GM21825 (cell line): ENCODE measurements around the gene WWOX.

Experiments used
- ATAC-seq: cut with Tn5 transposase; IDR thresholded peaks from one replicate; pipeline ENCODE4 v1.9.1; 2021; ENCODE audit warnings: mild to moderate bottlenecking, moderate library complexity; ENCODE audit not compliant: unreplicated experiment

The WWOX gene

DNA sequence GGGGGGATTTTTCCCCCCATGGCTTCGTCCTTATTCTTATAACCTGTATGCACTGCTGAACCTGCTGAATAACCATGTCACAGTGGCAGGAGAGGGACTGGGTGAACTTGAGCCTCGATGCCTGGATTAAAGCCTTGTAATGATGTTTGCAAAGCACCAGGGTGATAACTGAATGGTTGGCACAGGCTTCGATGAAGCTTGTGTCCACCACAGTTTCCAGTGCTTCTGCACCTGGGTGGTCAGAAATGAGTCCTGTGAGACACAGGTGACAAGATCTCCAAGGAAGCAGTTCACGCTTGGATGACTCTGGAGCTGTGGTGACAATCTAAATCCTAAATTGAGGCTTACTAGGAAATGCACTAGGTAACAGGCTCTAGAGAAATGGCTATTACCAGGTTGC, 771.8 kb downstream of the WWOX start:
- ATAC-seq: no peak

DNA sequence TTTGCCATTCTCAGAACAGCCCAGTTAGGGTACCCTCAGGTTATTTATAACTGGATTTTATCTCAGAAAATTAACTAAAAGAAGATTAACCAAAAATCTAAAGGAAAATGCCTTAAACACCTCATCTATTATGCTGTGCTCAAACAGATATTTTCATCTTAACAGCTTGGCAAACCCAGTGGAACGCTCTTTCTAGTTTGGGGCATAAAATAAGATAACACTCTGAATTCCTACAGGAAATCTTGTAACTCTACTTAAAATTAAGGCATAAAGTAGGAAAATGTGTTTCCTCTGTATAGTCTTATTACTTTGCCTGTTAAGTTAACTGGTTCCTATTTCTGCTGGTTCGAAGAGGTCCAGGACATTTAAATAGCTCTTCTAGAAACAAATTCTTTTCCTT, 777.2 kb downstream of the WWOX start:
- no peak for ATAC-seq

GRCh38 chr16:78877114-78877655, 777.7 kb downstream of the WWOX start:
- no peak for ATAC-seq

- ATAC-seq: no peak
These were observed 779.1 kb downstream of the WWOX start for GRCh38 chr16:78878570-78878969.

DNA sequence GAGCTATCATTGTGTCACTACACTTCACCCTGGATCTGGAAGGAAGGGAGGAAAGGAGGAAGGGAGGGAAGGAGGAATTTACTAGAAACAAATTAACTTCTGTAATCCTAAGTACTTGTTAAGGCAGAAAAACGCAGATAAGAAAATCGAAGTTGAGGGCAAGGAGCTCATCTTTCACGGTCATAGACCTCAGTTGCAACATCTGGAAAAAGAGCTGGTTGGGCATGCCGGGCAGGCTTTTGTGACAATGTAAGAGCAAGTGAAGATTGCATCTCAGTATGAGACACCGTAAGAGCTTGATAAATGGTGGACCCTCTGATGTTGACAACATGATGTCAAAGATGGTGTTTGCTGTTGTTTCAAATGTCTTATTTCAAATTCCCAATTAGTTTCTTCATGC, 779.6 kb downstream of the WWOX start:
- ATAC-seq: no peak

GRCh38 chr16:78882150-78882549, 782.7 kb downstream of the WWOX start:
- no peak for ATAC-seq

DNA sequence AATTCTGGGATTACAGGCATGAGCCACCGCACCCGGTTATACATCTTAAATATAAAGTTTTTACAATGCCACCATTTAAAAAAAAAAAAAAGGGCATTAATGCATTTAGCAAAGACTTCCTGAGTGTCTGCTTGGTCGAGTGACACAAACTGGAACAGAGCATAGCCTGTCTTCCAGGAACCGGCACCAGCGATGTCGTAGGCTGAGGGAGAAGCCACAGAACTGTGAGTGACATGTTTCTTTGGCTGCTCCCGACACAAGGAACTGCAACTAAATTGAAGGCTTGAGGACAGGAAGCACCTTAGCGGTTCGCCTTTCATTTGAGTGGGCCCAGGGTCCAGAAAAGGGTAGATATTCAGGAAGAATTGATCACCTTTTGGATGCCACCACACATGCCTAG, 783.3 kb downstream of the WWOX start:
- ATAC-seq: no peak

DNA sequence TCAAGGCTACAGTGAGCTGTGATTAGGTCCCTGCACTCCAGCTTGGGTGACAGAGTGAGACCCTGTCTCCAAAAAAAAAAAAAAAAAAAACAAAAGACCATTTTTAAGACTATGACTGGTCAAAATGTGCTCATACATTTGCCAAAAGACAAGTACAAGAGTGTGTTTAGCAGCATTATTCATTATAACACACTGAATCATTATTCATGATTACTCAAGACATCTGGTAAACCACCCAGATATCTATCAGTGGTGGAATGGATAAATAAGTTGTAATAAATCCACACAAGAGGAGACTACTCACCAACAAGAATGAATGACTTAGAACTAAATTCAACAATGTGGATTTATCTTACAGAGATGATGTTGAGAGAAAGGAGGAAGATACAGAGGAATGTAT, 784.8 kb downstream of the WWOX start:
- ATAC-seq: no peak

DNA sequence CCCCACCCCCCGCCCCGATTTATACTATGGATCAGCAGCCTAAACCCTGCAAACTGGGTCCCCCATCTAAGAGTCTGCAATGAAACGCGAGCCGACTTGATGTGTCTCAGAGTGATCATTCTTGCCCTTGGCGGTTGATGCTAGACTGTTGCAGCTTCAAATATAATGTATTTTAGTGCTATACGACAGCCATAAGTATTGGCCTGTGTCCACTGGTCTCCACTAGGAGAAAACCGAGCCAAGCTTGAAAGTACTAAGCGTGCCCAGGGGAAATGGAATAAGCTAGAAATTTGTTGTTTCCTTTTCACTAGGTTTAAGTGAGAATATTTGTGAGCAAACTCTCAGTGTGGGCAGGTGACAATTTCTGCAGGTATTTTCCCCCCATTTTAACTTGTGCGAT, 789.9 kb downstream of the WWOX start:
- no peak for ATAC-seq

GRCh38 chr16:78890373-78890895, 791.0 kb downstream of the WWOX start:
- ATAC-seq: no peak

GRCh38 chr16:78892951-78893733, 793.7 kb downstream of the WWOX start:
- ATAC-seq: no peak

- no peak for ATAC-seq
These were observed 795.4 kb downstream of the WWOX start for GRCh38 chr16:78894886-78895285.

DNA sequence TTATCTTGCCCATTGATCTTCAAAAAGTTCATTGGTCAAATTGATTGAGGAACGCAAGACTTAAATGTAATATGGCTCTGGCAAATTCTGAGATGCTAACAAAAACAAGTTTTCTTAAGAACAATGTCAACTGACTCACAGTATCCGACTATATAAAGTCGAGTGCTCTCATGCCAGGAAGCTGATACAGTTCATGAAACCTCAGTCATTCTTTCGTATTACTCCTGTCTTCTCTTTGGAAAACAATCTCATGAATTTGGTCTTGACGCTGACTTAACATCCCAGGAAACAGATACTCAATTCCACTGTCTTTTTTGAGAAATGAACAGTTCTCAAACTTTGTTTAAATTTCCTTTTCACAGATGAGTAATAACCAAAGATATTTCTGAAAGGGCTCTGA, 796.2 kb downstream of the WWOX start:
- ATAC-seq: no peak

GRCh38 chr16:78896280-78896679, 796.8 kb downstream of the WWOX start:
- ATAC-seq: no peak

DNA sequence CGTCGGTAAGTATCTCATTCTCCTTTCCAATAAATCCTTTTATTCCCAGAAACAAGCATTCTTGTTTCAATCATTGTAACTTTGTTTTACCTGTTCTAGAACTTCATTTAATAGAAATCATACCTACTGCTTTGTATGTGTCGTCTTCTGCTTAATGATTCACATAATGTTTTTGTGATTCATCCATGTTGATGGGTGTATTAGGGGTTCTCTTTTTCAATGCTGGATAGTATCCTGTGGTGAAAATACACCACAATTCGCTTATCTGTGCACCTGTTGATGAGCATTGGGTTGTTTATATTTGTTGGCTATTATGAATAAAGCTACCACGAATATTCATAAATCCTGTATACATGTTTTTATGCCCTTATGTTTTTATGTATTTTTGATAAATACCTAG, 797.8 kb downstream of the WWOX start:
- ATAC-seq: no peak

GRCh38 chr16:78900044-78900811, 800.8 kb downstream of the WWOX start:
- no peak for ATAC-seq

- ATAC-seq: no peak
These were observed 801.5 kb downstream of the WWOX start for GRCh38 chr16:78900966-78901365.

DNA sequence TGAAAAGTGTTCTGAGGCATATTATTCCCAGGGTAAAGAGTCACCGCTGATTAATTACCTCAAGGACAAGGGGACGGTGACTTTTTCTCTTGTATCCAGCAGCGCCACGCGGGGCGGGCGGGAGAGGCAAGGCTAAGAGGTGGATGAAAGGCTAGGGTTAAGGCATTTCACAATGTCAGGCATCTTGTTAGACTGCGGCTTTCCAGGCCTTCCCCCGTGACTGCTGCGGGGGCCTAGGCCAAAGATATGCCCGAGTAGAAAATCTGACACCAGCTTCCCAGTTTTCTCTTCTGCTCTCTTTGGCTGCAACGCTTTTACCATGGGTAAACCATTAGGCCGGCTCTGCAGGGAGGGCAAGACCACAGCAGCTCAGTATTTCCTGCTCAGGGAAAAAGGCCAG, 802.9 kb downstream of the WWOX start:
- no peak for ATAC-seq

GRCh38 chr16:78903237-78903636, 803.8 kb downstream of the WWOX start:
- ATAC-seq: no peak

DNA sequence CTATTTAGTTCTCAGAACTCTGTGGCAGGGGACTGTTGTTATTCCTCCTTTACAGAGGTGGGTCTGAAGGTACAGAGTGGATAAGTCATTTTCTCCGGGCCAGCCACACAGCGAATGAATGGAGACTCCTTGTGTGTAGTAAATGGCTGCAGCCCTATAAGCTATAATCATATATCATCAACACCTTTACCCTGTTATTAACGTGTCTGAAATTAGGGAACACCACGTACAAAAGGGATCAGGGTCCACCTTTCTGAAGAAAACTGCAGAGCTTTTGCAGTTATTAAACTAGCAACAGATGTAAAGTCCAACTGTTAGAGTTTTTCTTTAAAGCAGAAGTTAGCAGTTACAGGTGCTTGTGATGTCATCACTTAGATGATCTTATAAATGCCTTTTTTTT, 804.4 kb downstream of the WWOX start:
- ATAC-seq: no peak

GRCh38 chr16:78906135-78906534, 806.7 kb downstream of the WWOX start:
- no peak for ATAC-seq

GRCh38 chr16:78909226-78909625, 809.8 kb downstream of the WWOX start:
- no peak for ATAC-seq
